ENCODE data around the gene PRR14.

GRCh38 chr16:30659507-30660423, 9.0 kb downstream of the PRR14 start:
- TF ChIP-seq SP1 (IDR thresholded peaks at IDR 0.05; ENCODE audit: low read depth, low read length) (no peak), SP2 (IDR thresholded peaks at IDR 0.05; ENCODE audit: low read length) (no peak), YY1 (IDR thresholded peaks at IDR 0.05; ENCODE audit: low read depth, low read length) (no peak), EGR1 (IDR thresholded peaks at IDR 0.05; ENCODE audit: borderline replicate concordance, low read depth, low read length) (no peak), RAD21 (IDR thresholded peaks at IDR 0.05 in 1 of 2, conservative IDR thresholded peaks at IDR 0.05 in 1 of 2; ENCODE audit: low read depth in 2 of 2, low read length in 2 of 2) (no peak), GABPA (IDR thresholded peaks at IDR 0.05; ENCODE audit: borderline replicate concordance, insufficient read depth, low read length) (peak; percentile 14; the same call in 1 of the 2 replicates), RFX5 (IDR thresholded peaks at IDR 0.05; ENCODE audit: borderline replicate concordance, low read depth, low read length) (no peak), USF2 (IDR thresholded peaks at IDR 0.05; ENCODE audit: low read length) (no peak), POLR2A (IDR thresholded peaks at IDR 0.05; ENCODE audit: control extremely low read depth in 1 of 2, low read depth in 2 of 2, low read length in 2 of 2) (no peak), NRF1 (IDR thresholded peaks at IDR 0.05; ENCODE audit: low read depth, low read length) (no peak), CTCF (IDR thresholded peaks at IDR 0.05; ENCODE audit: control extremely low read depth in 1 of 3, insufficient read depth in 1 of 3, low read depth in 1 of 3, low read length in 3 of 3) (no peak), TAF1 (IDR thresholded peaks at IDR 0.05; ENCODE audit: low read depth, low read length) (no peak), CHD2 (IDR thresholded peaks at IDR 0.05; ENCODE audit: low read length) (no peak)

Data from H1 (cell line).